Non-pigmented ciliary epithelial cell (primary cell): ENCODE data around the gene MYO3B.
"Not testable (repeated sequence)": the region's sequence is repeated elsewhere in the genome, so short reads cannot be mapped to it uniquely, and the experiment has no call there.

Experiments used
- DNase-seq: peaks from one replicate; pipeline ENCODE4 v3.0.0-alpha.2; 2010; ENCODE audit warnings: low read depth

Gene MYO3B

GRCh38 chr2:170567429-170567828, 389.5 kb downstream of the MYO3B start:
- no peak for DNase-seq

- no peak for DNase-seq
These were observed 390.6 kb downstream of the MYO3B start for GRCh38 chr2:170568511-170568910.

DNA sequence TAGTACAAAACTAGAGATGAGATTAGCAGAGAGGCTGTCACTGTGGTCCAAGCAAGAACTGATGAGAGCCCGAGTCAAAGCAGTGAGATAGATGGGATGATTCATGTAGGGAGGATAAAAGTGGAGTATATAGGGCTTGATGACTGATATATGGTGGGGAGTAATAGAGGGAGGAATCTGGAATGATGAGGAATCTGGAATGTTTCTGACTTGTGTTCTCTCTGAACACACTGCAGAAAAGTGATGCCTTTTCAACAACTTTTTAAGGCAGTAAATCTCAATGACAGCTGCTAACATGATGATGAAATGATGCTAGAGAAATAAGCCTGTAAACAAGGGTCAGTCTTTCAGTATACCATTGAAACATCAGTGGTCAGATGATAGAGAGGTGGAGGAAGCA, 393.7 kb downstream of the MYO3B start:
- no peak for DNase-seq

- no peak for DNase-seq
These were observed 395.7 kb downstream of the MYO3B start for GRCh38 chr2:170573671-170574070.

DNA sequence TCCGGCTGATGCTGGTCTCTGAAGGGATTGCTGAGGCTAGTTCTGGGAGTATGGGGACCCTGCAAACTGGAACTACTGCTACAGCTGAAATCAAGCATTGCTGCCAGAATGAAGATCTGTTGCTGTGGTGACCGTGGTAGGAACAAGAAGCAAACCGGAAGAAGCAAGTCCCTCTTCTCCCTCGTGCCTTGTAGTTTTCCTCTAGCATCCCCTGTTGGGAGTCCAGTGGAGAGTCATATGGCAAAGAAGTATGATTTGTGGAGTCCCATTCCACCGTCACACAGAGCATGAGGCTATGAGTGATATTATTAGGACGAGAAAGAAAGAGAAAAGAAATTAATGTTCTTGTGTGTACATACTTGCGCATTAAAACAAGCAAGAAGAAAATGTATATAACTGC, 398.3 kb downstream of the MYO3B start:
- no peak for DNase-seq

DNA sequence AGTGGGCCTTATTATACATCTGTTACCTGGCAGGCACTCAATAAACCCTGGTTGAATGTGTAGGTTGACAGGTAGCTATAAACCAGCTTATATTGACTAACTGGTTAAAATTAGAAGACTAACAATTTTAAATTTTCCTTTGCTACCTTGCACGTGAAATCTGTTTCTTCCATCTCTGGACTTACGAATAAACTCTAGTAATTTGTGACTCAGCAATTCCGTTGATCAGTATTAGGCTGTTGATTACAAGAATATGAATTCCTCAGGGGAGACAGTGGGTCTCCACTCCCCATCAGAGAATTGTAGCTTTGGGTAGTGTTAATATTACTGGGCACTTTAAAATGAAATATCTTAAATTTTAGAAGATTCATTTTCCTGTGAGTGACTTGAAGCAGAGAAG, 399.4 kb downstream of the MYO3B start:
- no peak for DNase-seq

DNA sequence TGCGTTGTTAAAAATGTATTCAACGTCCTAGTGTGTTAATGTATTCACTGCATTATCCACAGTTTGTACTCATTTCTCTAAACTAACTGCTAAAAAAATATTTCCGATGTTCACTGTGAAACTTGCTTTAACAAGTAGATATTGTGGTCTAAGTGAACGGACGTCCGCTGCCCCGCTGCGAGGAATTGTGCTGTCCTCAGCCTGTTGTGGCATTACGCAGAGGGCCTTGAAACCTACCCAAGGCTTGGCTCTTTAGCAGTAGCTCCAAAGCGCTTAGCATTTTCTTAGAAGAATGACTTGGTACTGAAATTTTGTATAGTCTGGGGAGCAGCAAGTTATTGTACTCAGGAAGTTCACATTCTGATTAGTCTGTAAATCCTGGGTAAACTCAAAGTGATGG, 400.7 kb downstream of the MYO3B start:
- no peak for DNase-seq

GRCh38 chr2:170579511-170579910, 401.6 kb downstream of the MYO3B start:
- DNase-seq: no peak

- DNase-seq: no peak
These were observed 404.4 kb downstream of the MYO3B start for GRCh38 chr2:170582313-170582712.

- no peak for DNase-seq
These were observed 405.0 kb downstream of the MYO3B start for GRCh38 chr2:170582751-170583463.

- DNase-seq: no peak
These were observed 407.1 kb downstream of the MYO3B start for GRCh38 chr2:170585067-170585466.

DNA sequence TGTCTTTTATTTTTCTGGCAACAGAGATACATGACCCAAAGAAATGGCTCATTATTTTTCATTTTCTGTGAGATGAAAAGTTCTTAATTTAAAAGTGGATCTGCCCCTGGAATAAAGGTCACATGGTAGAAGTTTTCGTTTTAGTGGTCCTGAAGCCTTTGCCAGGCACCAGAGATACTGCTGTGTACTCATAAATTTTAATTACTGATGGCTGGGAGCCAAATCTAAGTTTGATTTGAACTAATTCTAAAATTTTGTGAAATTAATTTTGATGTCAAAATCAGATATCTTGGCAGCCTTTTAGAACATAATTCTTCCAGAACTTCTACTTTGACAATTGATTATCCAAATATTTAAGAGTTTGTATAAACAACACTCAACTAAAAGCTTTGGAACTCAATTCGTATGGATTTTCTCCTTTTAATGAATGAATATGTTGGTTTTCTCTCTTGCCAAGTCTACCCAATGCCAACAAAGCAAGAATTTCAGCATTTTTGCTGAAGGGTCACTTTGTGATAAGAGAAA, 408.7 kb downstream of the MYO3B start:
- DNase-seq: no peak

GRCh38 chr2:170587117-170587516, 409.2 kb downstream of the MYO3B start:
- DNase-seq: no peak

DNA sequence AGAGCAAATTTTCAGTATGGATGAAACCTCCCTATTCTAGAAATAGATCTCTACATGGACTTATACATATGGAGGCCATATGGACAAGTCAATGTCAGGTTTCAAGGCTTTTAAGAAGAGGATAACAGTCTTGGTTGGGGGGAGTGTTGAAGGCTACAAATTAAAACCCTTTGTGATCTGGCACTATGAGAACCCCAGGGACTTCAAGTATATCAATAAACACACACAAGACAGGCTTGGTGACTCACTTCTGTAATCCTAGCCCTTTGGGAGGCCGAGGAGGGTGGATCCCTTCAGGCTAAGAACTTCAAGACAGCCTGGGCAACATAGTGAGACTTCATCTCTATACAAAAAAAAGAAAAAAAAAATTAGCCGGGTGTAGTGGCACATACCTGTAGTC, 410.0 kb downstream of the MYO3B start:
- DNase-seq: no peak

DNA sequence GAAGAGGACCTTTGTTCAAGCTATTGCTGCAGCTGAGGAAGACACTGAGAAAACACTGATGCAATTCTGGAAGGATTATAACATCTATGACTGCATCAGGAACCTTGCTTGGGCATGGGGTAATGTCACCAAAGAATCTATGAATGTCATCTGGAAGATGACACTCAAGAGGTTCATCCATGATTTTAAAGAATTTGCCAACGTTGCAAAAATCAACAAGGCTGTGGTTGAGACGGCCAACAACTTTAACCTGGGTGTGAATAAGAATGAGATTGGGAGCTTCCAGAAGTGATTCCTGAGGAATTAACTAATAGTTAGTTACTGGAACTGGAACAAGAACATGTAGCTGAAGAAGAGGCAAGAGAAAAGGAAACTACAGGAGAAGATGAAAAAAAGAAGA, 410.8 kb downstream of the MYO3B start:
- no peak for DNase-seq

- DNase-seq: no peak
These were observed 418.6 kb downstream of the MYO3B start for GRCh38 chr2:170596576-170596975.

DNA sequence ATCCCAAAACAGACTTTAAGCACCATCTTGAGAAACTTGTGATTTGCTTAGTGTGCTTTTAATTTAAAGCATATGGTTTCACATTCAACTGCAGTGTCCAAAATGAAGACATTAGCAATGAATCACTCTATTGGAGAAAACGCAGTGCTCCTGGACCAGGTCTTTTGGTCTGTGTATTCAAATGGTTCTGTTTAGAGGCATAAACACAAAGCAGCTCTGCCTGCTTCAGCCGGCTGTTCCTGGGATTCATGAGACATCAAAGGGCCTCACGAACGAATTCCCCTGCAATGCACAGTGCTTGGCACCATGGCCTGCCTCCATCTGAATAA, 420.1 kb downstream of the MYO3B start:
- no peak for DNase-seq

GRCh38 chr2:170601489-170601888, 423.5 kb downstream of the MYO3B start:
- no peak for DNase-seq

DNA sequence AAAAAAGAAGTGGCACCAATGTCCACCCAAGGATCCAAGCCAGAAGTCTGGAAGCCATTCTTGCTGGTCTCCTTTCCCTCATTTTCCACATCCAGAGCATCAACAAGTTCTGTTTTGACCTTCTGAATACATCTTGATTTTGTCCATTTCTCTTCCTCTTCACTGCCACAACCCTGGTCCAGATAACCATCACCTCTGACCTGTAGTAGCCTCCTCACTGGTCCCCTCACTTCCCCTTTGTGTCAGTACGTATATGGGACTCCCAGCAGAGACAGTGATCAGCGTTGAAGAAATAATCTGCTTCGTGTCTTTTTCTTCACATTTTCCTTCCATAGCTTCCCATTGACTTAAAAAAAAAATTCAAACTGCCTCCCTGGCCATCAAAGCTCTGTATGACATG, 427.9 kb downstream of the MYO3B start:
- DNase-seq: no peak

- DNase-seq: no peak
These were observed 429.2 kb downstream of the MYO3B start for GRCh38 chr2:170607171-170607570.

- DNase-seq: no peak
These were observed 432.7 kb downstream of the MYO3B start for GRCh38 chr2:170610615-170611014.

DNA sequence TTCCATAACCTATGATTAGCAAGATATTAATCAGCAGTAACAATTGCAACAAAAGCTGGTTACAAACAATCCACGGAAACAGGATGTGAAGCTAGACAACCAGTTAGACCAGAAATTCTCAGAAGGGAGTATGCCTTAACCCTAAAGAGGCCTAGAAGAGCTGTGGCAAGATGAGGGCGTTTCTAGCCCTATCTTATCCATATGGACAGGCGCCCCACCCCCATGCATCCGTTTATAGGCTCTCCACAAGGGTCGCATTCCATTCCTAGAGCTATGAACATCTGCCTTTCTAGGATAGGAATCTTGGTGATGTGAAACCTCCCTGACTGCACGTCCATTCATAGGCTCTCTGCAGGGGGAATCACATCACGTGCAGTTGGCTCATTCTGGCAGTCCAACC, 441.0 kb downstream of the MYO3B start:
- DNase-seq: not testable (repeated sequence)

- not testable (repeated sequence) for DNase-seq
These were observed 457.1 kb downstream of the MYO3B start for GRCh38 chr2:170635094-170635493.

DNA sequence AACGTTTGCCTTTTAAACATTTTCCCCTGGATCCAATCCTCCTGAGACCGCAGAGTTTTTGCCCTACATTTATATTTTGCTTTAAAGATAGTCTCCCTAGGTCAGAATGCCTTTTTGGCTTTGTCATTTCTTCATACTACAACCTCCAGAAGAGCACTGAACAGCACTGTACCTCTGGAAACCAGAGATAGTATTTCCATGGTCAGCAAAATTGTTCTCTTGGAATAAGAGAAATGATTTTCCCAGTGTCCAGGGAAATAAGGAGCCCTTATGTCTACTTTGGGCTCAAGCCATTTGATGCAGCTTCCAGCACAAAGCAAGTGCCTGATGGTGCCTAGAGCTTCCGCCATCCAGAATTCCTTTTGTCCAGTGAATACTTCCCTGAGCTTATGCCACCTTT, 461.7 kb downstream of the MYO3B start:
- DNase-seq: no peak
